ENCODE measurements around the gene BRINP3.

DNA sequence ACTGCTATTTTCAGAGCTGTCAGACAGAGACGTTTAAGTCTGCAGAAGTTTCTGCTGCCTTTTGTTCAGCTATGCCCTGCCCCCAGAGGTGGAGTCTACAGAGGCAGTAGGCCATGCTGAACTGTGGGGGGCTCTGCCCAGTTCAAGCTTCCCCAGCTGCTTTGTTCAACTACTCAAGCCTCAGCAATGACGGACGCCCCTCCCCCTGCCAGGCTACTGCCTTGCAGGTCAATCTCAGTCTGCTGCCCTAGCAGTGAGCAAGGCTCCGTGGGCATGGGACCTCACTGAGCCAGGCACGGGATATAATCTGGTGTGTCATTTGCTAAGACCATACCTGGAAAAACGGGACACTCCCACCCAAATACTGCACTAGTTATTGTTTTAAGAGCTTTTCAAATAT, 219.7 kb downstream of the BRINP3 start:
- no peak for TF ChIP-seq POLR2A (IDR thresholded peaks at IDR 0.05; ENCODE audit: low read length)
- TF ChIP-seq GATA1 (IDR thresholded peaks at IDR 0.05; ENCODE audit: low read depth, low read length) = no peak

All from erythroblast (primary cell).